A549 (cell line): ENCODE results near the gene TP53TG3F.
"Not testable (repeated sequence)": the region's sequence is repeated elsewhere in the genome, so short reads cannot be mapped to it uniquely, and the experiment has no call there.

Experiments
- CTCF ChIP-seq: fragments of >200 bp; sonication (Bioruptor Twin); formaldehyde crosslinking; IDR thresholded peaks from 3 replicates; pipeline ENCODE4 v1.5.1; 2016
- ELK1 ChIP-seq: fragments of 150-350 bp; IDR thresholded peaks from 2 replicates; pipeline ENCODE4 v1.6.1; 2014; ENCODE audit warnings: low read depth, mild to moderate bottlenecking, low read length
- EP300 ChIP-seq, 2 experiments: fragments of >200 bp; sonication (Bioruptor Twin); formaldehyde crosslinking; IDR thresholded peaks; 2 replicates in 1 of 2; 3 replicates in 1 of 2; pipeline ENCODE4 v1.6.1; 2016 to 2017
- JUN ChIP-seq, 2 experiments: fragments of >200 bp; sonication (Bioruptor Twin); formaldehyde crosslinking; IDR thresholded peaks; 2 replicates in 1 of 2; 3 replicates in 1 of 2; pipeline ENCODE4 v1.6.1; 2016 to 2017
- JUNB ChIP-seq: fragments of >200 bp; sonication (Bioruptor Twin); formaldehyde crosslinking; IDR thresholded peaks from 2 replicates; pipeline ENCODE4 v1.6.1; 2016
- PHF8 ChIP-seq: fragments of 200-600 bp; sonication (generic); IDR thresholded peaks from 2 replicates; pipeline ENCODE4 v1.6.1; 2016; ENCODE audit warnings: low read depth, mild to moderate bottlenecking, antibody characterized with exemption, moderate library complexity, borderline replicate concordance
- POLR2A ChIP-seq: IDR thresholded peaks from 2 replicates; pipeline ENCODE4 v1.6.1; 2012; ENCODE audit warnings: mild to moderate bottlenecking, low read length
- RAD21 ChIP-seq, 2 experiments: fragments of >200 bp in 1 of 2; sonication (Bioruptor Twin) in 1 of 2; formaldehyde crosslinking in 1 of 2; IDR thresholded peaks in 1 of 2; conservative IDR thresholded peaks in 1 of 2; 2 replicates in 1 of 2; 3 replicates in 1 of 2; pipeline ENCODE4 v1.6.1; 2012 to 2018; ENCODE audit warnings: inconsistent platforms in 1 of 2
- RFX5 ChIP-seq: fragments of 450-650 bp; IDR thresholded peaks from 2 replicates; pipeline ENCODE4 v1.7.1; 2014; ENCODE audit warnings: antibody characterized with exemption, mild to moderate bottlenecking, moderate library complexity
- RNF2 ChIP-seq: fragments of 200-600 bp; sonication (generic); IDR thresholded peaks from 2 replicates; pipeline ENCODE4 v1.6.1; 2016; ENCODE audit warnings: low read depth, mild to moderate bottlenecking, antibody characterized with exemption, moderate library complexity, borderline replicate concordance

GRCh38 chr16:33459312-33459711 lies at the start of gene TP53TG3F:
- TF ChIP-seq POLR2A; RNF2; CTCF; RFX5; JUN (IDR thresholded peaks at IDR 0.05); PHF8; RAD21 (conservative IDR thresholded peaks at IDR 0.05 in 1 of 2, IDR thresholded peaks at IDR 0.05 in 1 of 2); ELK1; JUNB; EP300 (IDR thresholded peaks at IDR 0.05): not testable (repeated sequence)
